H1 (cell line): ENCODE measurements around the gene CENPB. TPM values are rescaled to one million over a fixed set of nuclear protein-coding genes. Genes with fewer than 3 reads are reported as not detected.

ENCODE experiments used
- CTCF ChIA-PET: fragments of 300-600 bp; sonication (Branson Sonifier 250); formaldehyde crosslinking; loops from one replicate; lab custom pipeline; 2021; ENCODE audit not compliant: partially characterized antibody; lab: Charles Lee
- POLR2A ChIA-PET: fragments of 300-600 bp; sonication (Branson Sonifier 250); formaldehyde crosslinking; loops from one replicate; lab custom pipeline; 2021; ENCODE audit warnings: inconsistent platforms; ENCODE audit not compliant: partially characterized antibody; lab: Charles Lee
- DNase-seq, 2 experiments: peaks; one replicate each; pipeline versions ENCODE4 v3.0.0 to v3.0.0-alpha.2; 2010 to 2022; ENCODE audit warnings: low spot score in 2 of 2, low read depth in 1 of 2, mixed read lengths in 1 of 2
- FAIRE-seq: peaks from 2 replicates; lab custom pipeline; 2011; peaks lifted over from hg19 to GRCh38; lab: Jason Lieb, UNC
- H2AFZ ChIP-seq: 2 replicates; pipeline ENCODE4 v1.8.1; 2012; ENCODE audit warnings: low read length, inconsistent platforms
- H2AK5ac ChIP-seq: 2 replicates; pipeline ENCODE4 v1.6.1; 2013; ENCODE audit warnings: low read depth, low read length
- H2BK120ac ChIP-seq: replicated peaks from 2 replicates; pipeline ENCODE3; 2013; ENCODE audit warnings: low read depth, low read length, inconsistent platforms
- H2BK12ac ChIP-seq: 2 replicates; pipeline ENCODE4 v1.6.1; 2013; ENCODE audit warnings: low read depth, low read length
- H2BK15ac ChIP-seq: 2 replicates; pipeline ENCODE4 v1.6.1; 2013; ENCODE audit warnings: low read length
- H2BK20ac ChIP-seq: 2 replicates; pipeline ENCODE4 v1.6.1; 2013; ENCODE audit warnings: low read length
- H2BK5ac ChIP-seq: 2 replicates; pipeline ENCODE4 v1.6.1; 2013; ENCODE audit warnings: low read depth, low read length
- H3K14ac ChIP-seq: 2 replicates; pipeline ENCODE4 v1.6.1; 2013; ENCODE audit warnings: inconsistent platforms; ENCODE audit not compliant: insufficient read length
- H3K18ac ChIP-seq: 2 replicates; pipeline ENCODE4 v1.6.1; 2013; ENCODE audit warnings: low read length; ENCODE audit errors: extremely low read depth
- H3K23ac ChIP-seq: 2 replicates; pipeline ENCODE4 v1.6.1; 2013; ENCODE audit warnings: inconsistent platforms; ENCODE audit not compliant: insufficient read length
- H3K23me2 ChIP-seq: 2 replicates; pipeline ENCODE4 v1.6.1; 2013; ENCODE audit warnings: low read depth, low read length
- H3K27ac ChIP-seq: 2 replicates; pipeline ENCODE4 v1.6.1; 2011; ENCODE audit warnings: low read depth, low read length, inconsistent platforms
- H3K27me3 ChIP-seq, 4 experiments: replicated peaks in 1 of 4; 1 replicate in 1 of 4; 2 replicates in 3 of 4; pipeline versions ENCODE4 v1.6.1 to v1.8.1; 2011 to 2013; ENCODE audit warnings: low read length in 3 of 4, mild to moderate bottlenecking in 3 of 4, inconsistent platforms in 2 of 4, mixed read lengths in 2 of 4, moderate library complexity in 1 of 4; ENCODE audit not compliant: control insufficient read depth in 3 of 4, insufficient read depth in 3 of 4; ENCODE audit errors: extremely low read depth in 1 of 4
- H3K36me3 ChIP-seq, 4 experiments: 2 replicates each; pipeline versions ENCODE4 v1.6.1 to v1.8.1; 2011 to 2013; ENCODE audit warnings: mild to moderate bottlenecking in 4 of 4, low read length in 3 of 4, moderate library complexity in 2 of 4, control low read depth in 1 of 4, inconsistent platforms in 1 of 4; ENCODE audit not compliant: insufficient read depth in 4 of 4, control insufficient read depth in 2 of 4
- H3K4ac ChIP-seq: replicated peaks from 2 replicates; pipeline ENCODE3; 2013; ENCODE audit warnings: low read length, low read depth, mixed read lengths, inconsistent platforms; ENCODE audit not compliant: insufficient read length
- H3K4me1 ChIP-seq, 4 experiments: replicated peaks in 1 of 4; 1 replicate in 1 of 4; 2 replicates in 3 of 4; pipeline versions ENCODE4 v1.6.1 to v1.8.1; 2011 to 2013; ENCODE audit warnings: low read length in 3 of 4, inconsistent platforms in 2 of 4, mixed read lengths in 1 of 4; ENCODE audit not compliant: insufficient read depth in 4 of 4, control insufficient read depth in 3 of 4
- H3K4me2 ChIP-seq, 2 experiments: 2 replicates each; pipeline versions ENCODE4 v1.6.1 to v1.8.1; 2011 to 2013; ENCODE audit warnings: low read depth in 2 of 2, low read length in 2 of 2, control low read depth in 1 of 2, inconsistent platforms in 1 of 2, mild to moderate bottlenecking in 1 of 2; ENCODE audit not compliant: insufficient read depth in 1 of 2
- H3K4me3 ChIP-seq, 4 experiments: fragments of 200-600, 300-600 bp in 1 of 4; sonication (generic), shearing (Covaris generic), sonication (Bioruptor Twin) in 1 of 4; 2 replicates each; pipeline versions ENCODE4 v1.5.1 to v1.8.1; 2011 to 2016; ENCODE audit warnings: low read length in 4 of 4, low read depth in 3 of 4, control low read depth in 2 of 4, inconsistent platforms in 2 of 4, mild to moderate bottlenecking in 2 of 4, mixed read lengths in 1 of 4, moderate library complexity in 1 of 4; ENCODE audit not compliant: insufficient read depth in 2 of 4; ENCODE audit errors: extremely low read depth in 1 of 4
- H3K56ac ChIP-seq: replicated peaks from 2 replicates; pipeline ENCODE3; 2013; ENCODE audit warnings: low read depth, mild to moderate bottlenecking, mixed read lengths, low read length, inconsistent platforms; ENCODE audit not compliant: insufficient read length
- H3K79me1 ChIP-seq: 2 replicates; pipeline ENCODE4 v1.6.1; 2013; ENCODE audit warnings: low read depth, low read length, control low read depth
- H3K79me2 ChIP-seq, 2 experiments: 2 replicates each; pipeline versions ENCODE4 v1.6.1 to v1.8.1; 2012 to 2013; ENCODE audit warnings: low read length in 2 of 2, mild to moderate bottlenecking in 2 of 2, inconsistent platforms in 1 of 2; ENCODE audit not compliant: insufficient read depth in 2 of 2, control insufficient read depth in 1 of 2
- H3K9ac ChIP-seq, 4 experiments: replicated peaks in 1 of 4; 1 replicate in 1 of 4; 2 replicates in 3 of 4; pipeline versions ENCODE4 v1.6.1 to v1.8.1; 2011 to 2013; ENCODE audit warnings: low read depth in 3 of 4, low read length in 3 of 4, control low read depth in 2 of 4, mild to moderate bottlenecking in 2 of 4, moderate library complexity in 2 of 4, inconsistent platforms in 1 of 4; ENCODE audit errors: extremely low read depth in 1 of 4
- H3K9me3 ChIP-seq, 2 experiments: 2 replicates each; pipeline versions ENCODE4 v1.6.1 to v1.8.1; 2012 to 2013; ENCODE audit warnings: mild to moderate bottlenecking in 2 of 2, moderate library complexity in 2 of 2, control low read depth in 1 of 2, inconsistent platforms in 1 of 2, low read depth in 1 of 2, low read length in 1 of 2, mixed read lengths in 1 of 2; ENCODE audit not compliant: insufficient read depth in 2 of 2
- H4K20me1 ChIP-seq, 2 experiments: replicated peaks in 1 of 2; 2 replicates each; pipeline versions ENCODE3 to v1.8.1; 2011 to 2013; ENCODE audit warnings: inconsistent platforms in 2 of 2, low read length in 2 of 2, mild to moderate bottlenecking in 1 of 2; ENCODE audit not compliant: insufficient read depth in 2 of 2, control insufficient read depth in 1 of 2
- H4K5ac ChIP-seq: 2 replicates; pipeline ENCODE4 v1.6.1; 2013; ENCODE audit warnings: low read length, low read depth, mixed read lengths, inconsistent platforms; ENCODE audit not compliant: insufficient read length
- H4K8ac ChIP-seq: 2 replicates; pipeline ENCODE4 v1.8.0; 2013; ENCODE audit warnings: mild to moderate bottlenecking, moderate library complexity, low read length, inconsistent platforms; ENCODE audit not compliant: insufficient read depth; ENCODE audit errors: extremely low read depth
- H4K91ac ChIP-seq: replicated peaks from 2 replicates; pipeline ENCODE3; 2013; ENCODE audit warnings: low read length, mixed read lengths, inconsistent platforms; ENCODE audit not compliant: insufficient read length
- ASH2L ChIP-seq: fragments of 200-600, 300-600 bp; sonication (generic); IDR thresholded peaks from one replicate; pipeline ENCODE4 v1.7.1; 2017; ENCODE audit warnings: low read length
- CBX5 ChIP-seq: fragments of 300-800, 300-1000 bp; sonication (generic); IDR thresholded peaks from 2 replicates; pipeline ENCODE4 v1.7.1; 2016; ENCODE audit warnings: antibody characterized with exemption, low read length, low read depth
- CHD1 ChIP-seq: IDR thresholded peaks from 2 replicates; pipeline ENCODE4 v1.6.1; 2012; ENCODE audit warnings: low read depth, low read length, improper control_type of control experiment
- EGR1 ChIP-seq: IDR thresholded peaks from 2 replicates; pipeline ENCODE4 v1.6.1; 2011; ENCODE audit warnings: low read depth, low read length, borderline replicate concordance
- HDAC2 ChIP-seq, 2 experiments: fragments of 300-600 bp in 1 of 2; sonication (generic) in 1 of 2; IDR thresholded peaks; 2 replicates each; pipeline ENCODE4 v1.6.1; 2011 to 2012; ENCODE audit warnings: low read depth in 2 of 2, low read length in 2 of 2, mild to moderate bottlenecking in 2 of 2, moderate library complexity in 2 of 2, borderline replicate concordance in 1 of 2, inconsistent platforms in 1 of 2
- RBBP5 ChIP-seq: IDR thresholded peaks from 2 replicates; pipeline ENCODE4 v1.7.1; 2012; ENCODE audit warnings: low read depth, mild to moderate bottlenecking, inconsistent platforms, low read length, moderate library complexity, borderline replicate concordance
- WGBS, 2 experiments: shearing (Covaris generic) in 1 of 2; methylation state at CpG; one replicate each; pipeline versions ENCODE4 v1.1.6 to v1.1.7; 2013 to 2015; ENCODE audit warnings: low lambda C conversion rate in 2 of 2, mixed read lengths in 2 of 2, inconsistent platforms in 1 of 2, low coverage in 1 of 2, missing lambda C conversion rate in 1 of 2; ENCODE audit not compliant: insufficient replicate concordance in 2 of 2, insufficient coverage in 1 of 2, insufficient read length in 1 of 2; ENCODE audit errors: extremely low coverage in 1 of 2, missing lambda C conversion rate in 1 of 2; 5-methylcytosine and 5-hydroxymethylcytosine counted together
- polyA plus RNA-seq, 7 experiments: library from polyadenylated mRNA; depleted of rRNA in 3 of 7; stranded (reverse) in 5 of 7; unstranded in 2 of 7; fragments of >200 nt in 5 of 7; fragments of 200-250 nt in 2 of 7; gene quantifications; 1 replicate in 5 of 7; 2 replicates in 1 of 7; 4 replicates in 1 of 7; pipeline versions ENCODE4 v1.2.1 to v1.2.3, GENCODE V29; 2011 to 2013; ENCODE audit warnings: missing spikeins in 2 of 7, mixed read lengths in 2 of 7
- total RNA-seq: library from RNA; stranded (reverse); fragmentation: NEBNext Ultra II Directional; extraction: Animal tissue kit (Norgen Biotek cat#: 25700); gene quantifications from 2 replicates; pipeline ENCODE4 v1.2.1, GENCODE V29; 2021

CENPB gene
- total and polyA plus RNA-seq, 2 of the 8 experiments (the other 6 are each of a cell fraction or from before 2014, with no cell fraction given): 17.7 to 51.6 TPM

DNA sequence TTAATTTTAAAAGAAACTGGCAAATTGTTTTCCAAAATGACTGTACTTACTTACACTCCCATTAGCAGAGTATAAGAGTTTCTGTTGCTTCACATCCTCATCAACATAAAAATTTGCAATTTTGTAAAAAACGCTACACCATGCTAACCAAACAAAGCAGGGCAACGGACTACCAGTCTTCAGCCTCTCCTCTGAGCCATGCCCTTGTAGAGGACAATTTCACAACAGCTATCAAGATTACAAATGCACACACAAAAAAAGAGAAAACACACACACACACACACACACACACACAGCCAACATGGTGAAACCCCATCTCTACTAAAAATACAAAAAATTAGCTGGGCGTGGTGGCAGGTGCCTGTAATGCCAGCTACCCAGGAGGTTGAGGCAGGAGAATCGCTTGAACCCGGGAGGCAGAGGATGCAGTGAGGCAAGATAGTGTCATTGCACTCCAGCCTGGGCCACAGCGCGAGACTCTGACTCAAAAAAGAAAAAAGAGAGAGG is 14.9 kb downstream of the CENPB start:
- H2BK20ac ChIP-seq: no peak overlapping the region
- H3K18ac ChIP-seq: no peak overlapping the region
- no peak overlapping the region for H3K14ac ChIP-seq
- H4K91ac ChIP-seq: no peak overlapping the region
- peaks cover 2 to 12% (median 4%) of the 10 kb centered on the region in 4 experiments; a peak in 5 of 7 replicates for H3K4me1 ChIP-seq
- H2BK120ac ChIP-seq: no peak overlapping the region
- peaks cover 0 to 5% of the 10 kb centered on the region in 2 experiments; a peak in 1 of 4 replicates for H3K79me2 ChIP-seq
- no peak overlapping the region for H3K4me2 ChIP-seq
- H3K9ac ChIP-seq: no peak overlapping the region
- no peak overlapping the region for H2BK15ac ChIP-seq
- FAIRE-seq: no peak
- TF ChIP-seq RBBP5: no peak
- TF ChIP-seq CBX5: no peak
- no peak for TF ChIP-seq EGR1
- no peak for TF ChIP-seq ASH2L
- no peak for TF ChIP-seq HDAC2 (IDR thresholded peaks at IDR 0.05; ENCODE audit: borderline replicate concordance in 1 of 2, low read depth in 2 of 2, low read length in 2 of 2)
- TF ChIP-seq CHD1: no peak
- H3K27ac ChIP-seq: no peak overlapping the region
- H3K56ac ChIP-seq: no peak overlapping the region
- H2BK5ac ChIP-seq: no peak overlapping the region
- DNase-seq: no peak
- ChIA-PET CTCF (interaction anchor here (0.7 to 1.8 kb wide), 5 partner anchors 11 to 83 kb away, joined by 3 to 8 read pairs (median 4); no protein-coding TSS in a partner anchor), POLR2A (no interaction called here)
- H3K4me3 ChIP-seq: no peak overlapping the region
- H3K23ac ChIP-seq: no peak overlapping the region
- H3K4ac ChIP-seq: no peak overlapping the region
- H2AK5ac ChIP-seq: no peak overlapping the region
- no peaks in the 10 kb centered on the region for H3K36me3 ChIP-seq
- H4K8ac ChIP-seq: no peak overlapping the region
- H2BK12ac ChIP-seq: no peak overlapping the region
- no peaks in the 10 kb centered on the region for H4K20me1 ChIP-seq
- H3K9me3 ChIP-seq: no peaks in the 10 kb centered on the region; a peak in 1 of 4 replicates
- peaks cover 11% of the 10 kb centered on the region; the same call in 1 of the 2 replicates for H3K23me2 ChIP-seq
- peaks cover 0 to 1% (median 0%) of the 10 kb centered on the region in 4 experiments; a peak in 3 of 7 replicates for H3K27me3 ChIP-seq
- 0 out of 2 replicates have a peak, but pooled peaks cover under 1% of the 10 kb centered on the region for H3K79me1 ChIP-seq
- H4K5ac ChIP-seq: no peak overlapping the region
- WGBS, 2 experiments: 83% methylated on average over 7 of the region's 7 CpGs; no CpG with 5 or more reads in 1 of the 2 experiments
- H2AFZ ChIP-seq: no peak overlapping the region
